Tibial nerve (tissue), 4 donors: ENCODE measurements around the gene MOGAT3. TPM values are rescaled to one million over a fixed set of nuclear protein-coding genes. Genes with fewer than 3 reads are reported as not detected.

ENCODE experiments used
- DNase-seq, 2 donors: peaks; one replicate each; pipeline ENCODE4 v3.0.0-alpha.2; 2019; ENCODE audit warnings: low spot score in 2 of 2
- H3K27ac ChIP-seq, 4 donors: fragments of 200-600 bp; sonication (generic) in 3 of 4; one replicate each; pipeline ENCODE4 v1.5.1; 2017 to 2019; ENCODE audit warnings: mild to moderate bottlenecking in 1 of 4
- H3K27me3 ChIP-seq, 2 donors: fragments of 200-600 bp; sonication (generic) in 1 of 2; one replicate each; pipeline versions ENCODE4 v1.5.1 to v1.6.0; 2017 to 2019
- H3K36me3 ChIP-seq, 3 donors: fragments of 200-600 bp; sonication (generic); one replicate each; pipeline ENCODE4 v1.5.1; 2018 to 2019
- H3K4me1 ChIP-seq, 4 donors: fragments of 200-600 bp; sonication (generic) in 3 of 4; one replicate each; pipeline ENCODE4 v1.5.1; 2017 to 2019
- H3K4me3 ChIP-seq, 4 donors: fragments of 200-600 bp; sonication (generic) in 3 of 4; one replicate each; pipeline ENCODE4 v1.5.1; 2017 to 2019; ENCODE audit warnings: mild to moderate bottlenecking in 1 of 4, moderate library complexity in 1 of 4
- H3K9me3 ChIP-seq, 4 donors: fragments of 200-600 bp; sonication (generic) in 3 of 4; one replicate each; pipeline ENCODE4 v1.5.1; 2017 to 2019
- CTCF ChIP-seq, 5 experiments: fragments of 200-600 bp in 3 of 5; fragments of 450-650 bp in 2 of 5; sonication (generic) in 3 of 5; IDR thresholded peaks; one replicate each; pipeline ENCODE4 v1.5.1; 2016 to 2019; ENCODE audit warnings: antibody characterized with exemption in 5 of 5, mild to moderate bottlenecking in 3 of 5, moderate library complexity in 2 of 5
- EP300 ChIP-seq, 2 donors: sonication (generic); formaldehyde crosslinking; IDR thresholded peaks; one replicate each; pipeline ENCODE4 v1.6.1; 2017; ENCODE audit warnings: antibody characterized with exemption in 2 of 2, mild to moderate bottlenecking in 1 of 2
- POLR2A ChIP-seq, 2 donors: fragments of 450-650 bp; IDR thresholded peaks; one replicate each; pipeline ENCODE4 v1.6.1; 2017; ENCODE audit warnings: antibody characterized with exemption in 2 of 2, mild to moderate bottlenecking in 2 of 2, moderate library complexity in 2 of 2
- WGBS, 2 donors: methylation state at CpG; one replicate each; pipeline ENCODE4 v1.1.5; 2018; 5-methylcytosine and 5-hydroxymethylcytosine counted together
- total RNA-seq, 4 donors: library from RNA; depleted of rRNA; stranded (reverse); fragments of >200 nt; gene quantifications; one replicate each; pipeline ENCODE4 v1.1.0, GENCODE V29; 2016

MOGAT3 gene
- total RNA-seq, 4 donors from 2014 or later: not detected

GRCh38 chr7:101211501-101211900 lies 10.7 kb upstream of the MOGAT3 start:
- TF ChIP-seq CTCF (IDR thresholded peaks at IDR 0.05): no peak
- TF ChIP-seq EP300 (IDR thresholded peaks at IDR 0.05): no peak
- TF ChIP-seq POLR2A (IDR thresholded peaks at IDR 0.05): no peak
- 93 to 95% methylated on average over 14 to 24 of the region's 24 CpGs for WGBS, 2 donors

GRCh38 chr7:101210143-101210542 lies 9.3 kb upstream of the MOGAT3 start:
- no peak for TF ChIP-seq POLR2A (IDR thresholded peaks at IDR 0.05)
- TF ChIP-seq CTCF (IDR thresholded peaks at IDR 0.05): no peak
- TF ChIP-seq EP300 (IDR thresholded peaks at IDR 0.05): no peak
- Histone ChIP-seq H3K27ac (no peak overlapping the region), H3K4me1 (peaks cover 0 to 6% (median 0%) of the 10 kb centered on the region in 4 donors), H3K27me3 (no peaks in the 10 kb centered on the region), H3K4me3 (no peak overlapping the region), H3K36me3 (peaks cover 3 to 96% (median 25%) of the 10 kb centered on the region in 3 donors), H3K9me3 (no peaks in the 10 kb centered on the region)
- no peak for DNase-seq
- WGBS, 2 donors: 88% methylated on average over 13 to 19 of the region's 19 CpGs

More at GRCh38 chr7:101211501-101211900, 10.7 kb upstream of the MOGAT3 start:
- Histone ChIP-seq H3K36me3 (peaks cover 3 to 96% (median 25%) of the 10 kb centered on the region in 3 donors), H3K9me3 (no peaks in the 10 kb centered on the region), H3K27me3 (no peaks in the 10 kb centered on the region), H3K4me1 (peaks cover 0 to 19% (median 10%) of the 10 kb centered on the region in 4 donors), H3K27ac (no peak overlapping the region), H3K4me3 (no peak overlapping the region)
- no peak for DNase-seq

GRCh38 chr7:101208794-101209193 lies 8.0 kb upstream of the MOGAT3 start:
- no peak for DNase-seq
- TF ChIP-seq EP300 (IDR thresholded peaks at IDR 0.05) (no peak), POLR2A (IDR thresholded peaks at IDR 0.05) (no peak), CTCF (IDR thresholded peaks at IDR 0.05) (no peak)
- Histone ChIP-seq H3K4me3 (no peak overlapping the region), H3K4me1 (no peaks in the 10 kb centered on the region), H3K27ac (no peak overlapping the region), H3K36me3 (peaks cover 3 to 82% (median 25%) of the 10 kb centered on the region in 3 donors), H3K27me3 (peaks cover 0 to 1% of the 10 kb centered on the region in 2 donors), H3K9me3 (no peaks in the 10 kb centered on the region)
- 90 to 92% methylated on average over 14 of the region's 14 CpGs for WGBS, 2 donors

- H3K27me3 ChIP-seq: peaks cover 0 to 8% of the 10 kb centered on the region in 2 donors
- H3K4me1 ChIP-seq: no peaks in the 10 kb centered on the region
- no peak overlapping the region for H3K27ac ChIP-seq
- no peaks in the 10 kb centered on the region for H3K9me3 ChIP-seq
- 80 to 84% methylated on average over 8 to 17 of the region's 17 CpGs for WGBS, 2 donors
- H3K4me3 ChIP-seq: no peak overlapping the region
- TF ChIP-seq EP300 (IDR thresholded peaks at IDR 0.05): no peak
- no peak for TF ChIP-seq POLR2A (IDR thresholded peaks at IDR 0.05)
- TF ChIP-seq CTCF (IDR thresholded peaks at IDR 0.05): no peak
- H3K36me3 ChIP-seq: peaks cover 3 to 69% (median 25%) of the 10 kb centered on the region in 3 donors
- DNase-seq: no peak
These were observed 6.6 kb upstream of the MOGAT3 start for GRCh38 chr7:101207459-101207858.

- no peak for TF ChIP-seq CTCF (IDR thresholded peaks at IDR 0.05)
- TF ChIP-seq POLR2A (IDR thresholded peaks at IDR 0.05): no peak
- TF ChIP-seq EP300 (IDR thresholded peaks at IDR 0.05): no peak
- no peak for DNase-seq
- Histone ChIP-seq H3K4me3 (no peak overlapping the region), H3K4me1 (peaks cover 0 to 8% (median 4%) of the 10 kb centered on the region in 4 donors), H3K27me3 (peaks cover 1 to 17% of the 10 kb centered on the region in 2 donors), H3K27ac (no peak overlapping the region), H3K36me3 (peaks cover 3 to 61% (median 17%) of the 10 kb centered on the region in 3 donors), H3K9me3 (no peaks in the 10 kb centered on the region)
- 82 to 84% methylated on average over 19 of the region's 19 CpGs for WGBS, 2 donors
These were observed 5.8 kb upstream of the MOGAT3 start for GRCh38 chr7:101206665-101207042.
